Esophagus muscularis mucosa (tissue), 4 donors: ENCODE data around the gene WIF1.

Experiments
- CTCF ChIP-seq, 3 experiments: fragments of 200-600 bp in 2 of 3; fragments of 450-650 bp in 1 of 3; sonication (generic) in 2 of 3; IDR thresholded peaks; one replicate each; pipeline ENCODE4 v1.5.1; 2017 to 2019; ENCODE audit warnings: antibody characterized with exemption in 3 of 3, mild to moderate bottlenecking in 2 of 3, moderate library complexity in 1 of 3
- EP300 ChIP-seq: sonication (generic); formaldehyde crosslinking; IDR thresholded peaks from one replicate; pipeline ENCODE4 v1.6.1; 2017; ENCODE audit warnings: antibody characterized with exemption
- POLR2A ChIP-seq: fragments of 450-650 bp; IDR thresholded peaks from one replicate; pipeline ENCODE4 v1.6.1; 2017; ENCODE audit warnings: antibody characterized with exemption, moderate library complexity, mild to moderate bottlenecking, low read depth

GRCh38 chr12:65168681-65169319 is 47.7 kb upstream of the WIF1 start:
- TF ChIP-seq POLR2A = no peak
- TF ChIP-seq CTCF (IDR thresholded peaks at IDR 0.05) = no peak
- no peak for TF ChIP-seq EP300
